GM21381 (cell line): ENCODE measurements around the gene RASGRP4.
"Not testable (repeated sequence)": the region's sequence is repeated elsewhere in the genome, so short reads cannot be mapped to it uniquely, and the experiment has no call there.

ENCODE experiments used
- ATAC-seq: cut with Tn5 transposase; IDR thresholded peaks from one replicate; pipeline ENCODE4 v1.9.1; 2021; ENCODE audit warnings: mild to moderate bottlenecking, moderate library complexity; ENCODE audit not compliant: unreplicated experiment

Gene RASGRP4

DNA sequence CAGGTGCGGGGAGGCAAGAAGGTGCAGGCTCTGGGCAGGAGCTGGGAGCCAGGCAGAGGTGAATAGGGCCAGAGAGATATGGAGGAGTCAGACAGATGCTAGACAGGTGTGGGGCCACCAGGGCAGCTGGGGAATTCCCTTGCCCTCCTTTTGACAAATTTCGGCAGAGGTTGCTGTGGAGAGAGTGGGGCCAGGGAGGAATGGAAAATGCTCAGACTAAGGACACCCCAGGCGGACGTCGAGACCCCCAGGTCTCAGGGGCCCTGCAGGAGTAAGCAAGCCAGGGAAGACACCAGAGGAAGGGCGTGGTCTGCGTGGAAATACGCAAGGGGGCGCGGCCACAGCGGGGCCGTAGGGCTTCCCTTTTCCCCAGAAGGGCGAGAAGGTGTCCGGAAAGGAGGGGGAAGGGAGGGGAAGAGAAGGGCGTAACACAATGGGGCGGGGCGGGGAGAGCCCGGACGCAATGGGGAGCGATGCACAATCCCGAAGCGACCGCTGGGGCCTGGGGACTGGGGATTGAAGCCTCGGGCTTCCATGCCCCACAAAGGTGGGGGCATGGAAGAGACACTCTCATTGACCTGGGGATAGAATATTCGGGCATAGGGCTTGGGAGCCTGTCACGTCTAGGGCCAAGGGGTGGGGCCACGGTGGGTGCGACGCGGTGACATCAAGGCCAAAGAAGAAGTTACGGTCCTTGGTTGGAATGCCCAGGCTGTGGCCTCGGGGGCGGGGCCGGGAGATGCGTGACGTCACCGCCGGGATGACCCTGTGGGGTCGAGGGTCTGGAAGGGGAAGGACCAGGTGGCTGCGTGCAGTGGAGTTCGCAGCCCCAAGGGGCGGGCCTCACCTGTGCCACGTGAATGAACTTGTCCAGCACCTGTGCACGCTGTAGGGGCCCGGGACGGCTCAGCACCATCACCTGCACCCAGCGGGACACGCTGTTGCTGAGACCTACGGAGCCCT, 8.2 kb downstream of the RASGRP4 start:
- peak; percentile 51 for ATAC-seq

DNA sequence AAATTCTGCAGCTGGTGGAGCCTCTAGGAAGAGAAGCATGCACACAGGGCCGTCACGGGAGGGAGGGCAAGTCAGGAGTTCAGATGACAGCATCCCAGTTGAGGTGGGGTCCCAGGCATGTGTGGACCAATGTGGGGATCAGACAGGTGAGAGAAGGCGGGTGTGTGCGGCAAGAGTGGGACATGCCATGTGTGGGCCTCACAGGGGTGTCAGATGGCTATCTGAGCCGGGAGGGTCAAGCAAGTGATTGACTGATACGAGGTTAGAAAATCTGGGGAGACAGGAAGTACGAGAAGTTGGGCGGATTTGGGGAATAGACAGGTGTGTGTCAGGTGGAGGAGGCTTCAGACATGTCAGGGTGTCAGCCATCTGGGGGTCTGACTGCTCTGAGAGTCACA, 8.9 kb downstream of the RASGRP4 start:
- ATAC-seq = no peak

DNA sequence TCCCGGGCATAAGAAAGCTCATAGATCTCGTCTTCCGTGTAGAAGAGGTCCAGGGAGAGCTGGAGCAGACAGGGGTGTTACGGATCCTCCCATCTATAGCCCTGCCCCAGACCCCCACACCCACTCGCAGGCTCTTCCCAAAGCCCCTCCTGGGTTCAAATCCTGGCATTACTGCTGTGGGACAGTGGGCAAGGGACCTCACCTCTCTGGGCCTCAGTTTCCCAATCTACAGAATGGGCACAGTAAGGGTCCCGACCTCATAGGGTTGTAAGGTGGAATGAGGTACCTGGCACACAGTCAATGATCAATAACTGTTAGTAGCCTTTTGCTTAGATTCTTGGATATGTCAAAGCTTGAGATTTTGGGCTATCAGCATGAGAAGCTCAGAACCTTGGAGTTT, 12.6 kb downstream of the RASGRP4 start:
- no peak for ATAC-seq

DNA sequence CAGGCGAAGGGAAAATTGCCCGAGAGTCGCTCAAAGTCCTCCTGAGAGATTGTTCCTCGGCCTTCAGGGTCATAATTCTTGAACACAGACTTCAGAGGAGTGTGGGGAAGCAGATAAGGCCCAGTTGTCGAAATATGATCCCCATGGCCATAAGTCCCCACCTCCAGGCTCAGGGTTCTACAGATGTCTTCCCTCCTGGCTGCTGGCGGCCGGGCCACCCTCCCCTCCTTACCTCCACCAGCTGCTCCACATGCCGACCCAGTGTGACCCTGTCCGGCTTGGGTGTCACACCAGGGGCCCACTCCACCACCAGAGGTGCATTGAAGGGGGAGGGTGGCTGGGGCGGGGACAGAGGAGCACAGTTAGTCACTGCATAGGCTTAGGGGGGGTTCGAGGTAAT, 13.1 kb downstream of the RASGRP4 start:
- no peak for ATAC-seq

DNA sequence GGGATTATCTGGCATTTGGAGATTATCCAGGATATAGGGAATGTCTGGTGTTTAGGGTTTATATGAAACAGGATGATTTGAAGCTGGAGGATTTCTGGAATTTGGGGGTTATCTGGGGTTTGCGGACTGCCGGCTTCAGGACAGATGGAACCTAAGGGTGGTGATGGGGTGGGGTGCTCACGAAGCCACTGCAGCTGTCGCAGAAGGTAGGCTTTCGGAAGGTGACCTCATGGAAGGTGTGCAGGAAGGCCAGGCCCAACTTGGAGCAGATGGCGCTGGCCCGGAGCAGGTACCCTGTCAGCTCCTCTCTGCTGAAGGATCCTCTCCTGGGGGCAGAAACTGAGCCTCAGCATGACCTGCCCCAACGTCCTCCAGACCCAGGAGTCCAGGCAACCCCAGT, 13.5 kb downstream of the RASGRP4 start:
- no peak for ATAC-seq

DNA sequence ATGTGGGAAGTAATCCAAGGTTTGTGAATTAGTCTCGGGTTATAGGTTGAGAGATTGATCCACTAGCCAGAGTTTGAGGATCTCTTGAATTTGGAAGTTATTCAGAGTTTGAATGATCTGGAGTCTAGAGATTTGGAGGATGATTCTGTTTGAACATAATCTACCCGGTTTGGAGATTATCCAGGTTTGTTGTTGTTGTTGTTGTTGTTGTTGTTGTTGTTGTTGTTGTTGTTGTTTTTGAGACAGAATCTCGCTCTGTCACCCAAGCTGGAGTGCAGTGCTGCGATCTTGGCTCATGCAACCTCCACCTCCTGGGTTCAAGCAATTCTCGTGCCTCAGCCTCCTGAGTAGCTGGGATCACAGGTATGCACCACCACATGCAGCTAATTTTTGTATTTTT, 14.1 kb downstream of the RASGRP4 start:
- not testable (repeated sequence) for ATAC-seq

DNA sequence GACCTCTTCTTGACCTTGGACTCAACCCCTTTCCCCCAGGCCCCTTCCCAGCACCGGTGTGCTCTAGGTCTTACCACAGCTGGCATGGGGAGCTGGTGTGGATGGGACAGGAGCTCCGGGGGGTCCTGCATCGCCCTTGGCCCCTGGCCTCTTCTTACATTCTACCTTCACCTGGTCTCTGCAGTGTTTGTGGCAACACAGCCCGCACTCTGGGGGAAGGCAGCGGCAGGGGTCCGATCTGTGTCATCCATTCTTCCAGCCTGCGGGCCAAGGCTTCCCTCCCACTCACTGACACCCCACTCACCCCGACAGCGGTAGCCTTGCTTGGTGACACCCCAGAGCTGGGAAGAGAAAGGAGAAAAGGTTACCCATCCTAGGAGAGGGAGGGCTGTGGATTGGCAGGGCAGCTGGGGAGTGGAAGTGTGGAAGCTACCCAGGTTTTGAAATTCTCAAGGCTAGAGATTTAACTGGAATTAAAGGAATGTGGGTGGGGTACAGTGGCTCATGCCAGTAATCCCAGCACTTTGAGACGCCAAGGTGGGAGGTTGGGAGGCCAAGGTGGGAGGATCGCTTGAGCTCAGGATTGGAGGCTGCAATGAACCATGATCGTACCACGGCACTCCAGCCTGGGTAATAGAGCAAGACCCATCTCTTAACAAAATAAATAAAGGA, 14.8 kb downstream of the RASGRP4 start:
- ATAC-seq = no peak

DNA sequence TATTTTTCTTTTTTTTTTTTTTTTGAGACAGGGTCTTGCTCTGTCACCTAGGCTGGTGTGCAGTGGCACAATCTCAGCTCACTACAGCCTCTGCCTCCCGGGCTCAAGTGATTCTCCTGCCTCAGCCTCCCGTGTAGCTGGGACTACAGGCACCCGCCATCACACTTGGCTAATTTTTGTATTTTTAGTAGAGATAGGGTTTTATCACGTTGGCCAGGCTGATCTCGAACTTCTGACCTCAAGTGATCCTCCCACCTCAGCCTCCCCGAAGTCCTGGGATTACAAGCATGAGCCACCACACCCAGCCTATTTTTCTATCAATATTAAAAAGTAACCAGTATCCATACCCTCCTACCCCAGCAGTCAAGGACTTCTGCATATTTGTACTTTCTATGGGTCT, 15.6 kb downstream of the RASGRP4 start:
- not testable (repeated sequence) for ATAC-seq

DNA sequence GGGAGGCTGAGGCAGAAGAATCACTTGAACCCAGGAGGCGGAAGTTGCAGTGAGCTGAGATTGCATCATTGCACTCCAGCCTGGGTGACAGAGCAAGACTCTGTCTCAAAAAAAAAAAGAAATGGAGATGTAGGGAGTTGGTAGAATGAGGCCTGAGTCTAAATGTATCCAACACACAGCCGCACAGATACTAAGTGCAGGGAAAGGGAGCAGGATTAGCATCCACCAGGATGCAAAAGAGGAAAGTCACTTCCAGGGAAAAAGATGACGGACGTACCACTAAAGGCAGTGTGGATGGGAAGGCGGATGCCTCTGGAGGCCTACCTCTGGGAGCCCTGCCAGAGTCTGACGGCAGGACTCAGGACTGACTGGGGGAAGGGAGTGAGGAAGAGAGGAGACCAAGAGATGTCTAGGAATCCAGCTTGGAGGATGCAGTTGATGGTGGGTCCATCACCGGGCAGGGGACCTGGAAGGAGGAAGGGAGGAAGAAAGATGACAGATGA, 16.3 kb downstream of the RASGRP4 start:
- no peak for ATAC-seq

DNA sequence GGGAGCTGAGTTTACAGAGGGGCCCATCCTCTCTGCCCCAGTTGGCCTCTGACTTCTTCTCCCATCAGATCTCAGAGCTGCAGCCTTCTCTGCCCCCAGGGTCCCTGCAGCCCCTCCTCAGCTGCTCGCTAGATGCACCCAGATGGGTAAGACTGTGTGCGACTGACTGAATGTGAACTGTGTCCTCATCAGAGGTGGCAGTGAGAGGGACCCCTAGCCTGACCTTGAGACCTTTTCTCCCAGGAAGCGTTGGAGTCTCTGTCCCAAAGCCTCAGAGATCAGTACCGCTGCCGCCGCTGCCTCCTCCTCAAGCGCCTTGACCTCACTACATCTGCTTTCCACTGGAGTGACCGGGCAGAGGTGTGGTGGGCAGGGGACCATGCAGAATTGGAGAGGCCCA, 20.7 kb downstream of the RASGRP4 start:
- ATAC-seq = no peak

DNA sequence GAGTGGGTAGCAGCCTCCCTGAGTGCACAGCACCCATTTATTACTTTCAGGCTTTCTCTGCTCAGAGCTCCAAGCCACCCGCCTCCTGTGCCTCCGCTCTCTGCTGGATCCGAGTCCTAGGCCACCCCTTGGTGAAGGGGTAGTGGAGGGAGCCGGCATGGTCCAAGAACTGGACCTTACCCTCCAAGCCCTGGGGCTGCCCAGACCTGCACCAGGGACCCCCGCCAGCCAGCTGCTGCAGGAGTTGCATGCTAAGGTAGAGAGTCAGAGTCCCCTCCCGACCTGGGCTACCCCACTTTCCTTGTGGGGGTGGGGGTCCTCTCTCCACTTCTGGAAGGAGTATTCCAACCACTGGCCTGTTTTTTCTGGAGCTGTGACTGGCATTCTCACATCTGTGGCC, 21.2 kb downstream of the RASGRP4 start:
- no peak for ATAC-seq

DNA sequence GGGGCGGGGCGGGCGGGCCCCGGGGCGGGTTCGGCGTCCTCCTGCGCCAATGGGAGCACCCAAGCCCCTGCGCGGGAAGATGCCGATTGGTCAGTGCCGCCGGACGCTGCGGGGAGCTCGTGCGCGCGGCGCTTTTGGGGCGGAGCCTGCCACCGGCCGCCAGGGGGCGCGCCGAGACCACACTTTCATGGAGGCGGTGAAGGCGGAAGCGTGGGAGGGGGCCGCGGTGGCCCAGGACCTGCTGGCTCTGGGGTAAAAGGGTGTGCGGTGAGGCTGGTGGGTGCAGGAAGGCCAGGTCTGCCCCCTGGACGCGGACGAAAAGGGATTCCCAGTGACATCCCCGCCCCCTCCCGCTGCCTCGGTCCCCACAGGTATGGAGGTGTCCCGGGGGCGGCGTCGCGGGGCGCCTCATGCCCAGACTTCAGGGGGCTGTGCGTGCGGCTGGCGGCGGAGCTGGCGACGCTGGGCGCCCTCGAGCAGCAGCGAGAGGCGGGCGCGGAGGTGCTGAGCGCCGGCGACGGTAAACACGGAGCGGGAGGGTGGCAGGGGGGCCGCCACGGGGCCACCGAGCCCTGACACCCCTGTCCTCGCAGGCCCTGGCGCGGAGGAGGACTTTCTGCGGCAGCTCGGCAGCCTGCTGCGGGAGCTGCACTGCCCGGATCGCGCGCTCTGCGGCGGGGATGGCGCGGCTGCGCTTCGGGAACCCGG, 22.9 kb downstream of the RASGRP4 start, which contains the start of gene FAM98C:
TSS of gene FAM98C (plus strand) at position 127 of the 708 bp plus-strand sequence. CDS start at position 188, 61 bp downstream.
- ATAC-seq = peak; percentile 87

DNA sequence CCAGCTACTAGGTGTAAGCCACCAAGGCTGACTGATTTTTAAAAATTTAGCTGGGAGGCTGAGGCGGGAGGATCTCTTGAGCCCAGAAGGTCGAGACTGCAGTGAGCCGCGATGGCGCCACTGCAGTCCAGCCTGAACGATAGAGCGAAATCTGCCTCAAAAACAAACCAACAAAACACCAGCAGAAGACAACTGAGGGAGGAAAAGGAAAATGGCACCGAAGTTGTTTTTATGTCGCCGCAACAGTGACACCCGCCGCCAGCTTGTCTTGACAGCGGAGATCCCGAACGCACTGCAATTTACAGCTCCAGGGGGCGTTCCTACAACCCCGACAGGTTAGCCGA, 23.4 kb downstream of the RASGRP4 start:
- ATAC-seq = peak; percentile 5

DNA sequence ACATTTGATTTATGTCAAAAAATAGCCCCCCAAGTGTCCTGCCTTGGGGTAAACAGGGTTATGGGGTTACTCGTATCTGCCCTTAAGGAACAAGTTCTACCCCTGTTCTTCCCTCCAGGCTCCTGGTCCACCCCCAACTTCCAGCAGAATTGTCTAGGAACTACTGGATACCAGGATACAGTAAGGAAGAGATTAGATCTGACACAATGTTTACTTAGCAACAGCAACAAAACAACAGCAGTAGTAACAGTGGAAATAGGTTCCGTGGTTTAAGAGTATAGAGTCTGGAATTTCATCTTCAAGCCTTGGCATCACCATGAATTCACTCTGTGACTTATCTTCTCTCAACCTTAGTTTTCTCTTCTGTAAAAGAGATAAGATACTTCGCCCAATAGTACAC, 24.9 kb downstream of the RASGRP4 start:
- ATAC-seq = no peak

DNA sequence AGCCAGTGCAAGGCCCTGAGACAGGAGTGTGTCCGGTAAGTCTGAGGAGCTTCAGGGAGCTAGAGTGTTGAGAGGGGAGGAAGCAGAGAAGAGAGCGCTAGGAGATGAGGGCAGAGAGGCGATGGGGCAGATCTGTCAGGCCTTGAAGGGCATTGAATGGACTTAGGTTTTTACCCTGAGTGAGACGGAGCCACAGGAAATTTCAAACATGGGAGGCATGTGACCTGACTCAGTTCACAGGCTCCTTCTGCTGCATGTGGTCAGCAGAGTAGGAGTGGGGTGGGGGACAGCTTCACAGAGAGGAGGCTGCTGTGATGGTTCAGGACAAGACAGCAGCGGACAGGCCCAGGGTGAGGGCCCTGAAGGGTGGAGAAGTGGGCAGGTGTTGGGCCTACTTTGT, 25.7 kb downstream of the RASGRP4 start:
- ATAC-seq = no peak

DNA sequence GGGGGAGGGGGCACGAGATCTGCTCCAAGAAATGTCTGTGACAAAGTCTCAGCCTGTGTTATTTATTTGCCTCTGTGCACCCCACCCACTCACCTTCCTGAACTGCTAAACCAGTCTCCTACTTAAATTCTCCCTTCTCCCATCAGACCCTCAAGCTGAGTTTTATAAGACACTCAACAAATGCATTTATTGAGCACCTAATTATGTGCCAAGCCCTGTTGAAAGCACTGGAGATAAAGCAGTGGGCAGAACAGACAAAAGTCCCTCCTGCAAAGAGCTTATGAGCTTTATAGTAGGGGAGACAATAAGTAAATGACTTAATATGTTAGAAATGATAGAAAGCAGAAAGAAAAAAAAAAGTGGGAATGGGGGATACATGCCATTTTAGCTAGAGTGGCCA, 26.5 kb downstream of the RASGRP4 start:
- no peak for ATAC-seq

DNA sequence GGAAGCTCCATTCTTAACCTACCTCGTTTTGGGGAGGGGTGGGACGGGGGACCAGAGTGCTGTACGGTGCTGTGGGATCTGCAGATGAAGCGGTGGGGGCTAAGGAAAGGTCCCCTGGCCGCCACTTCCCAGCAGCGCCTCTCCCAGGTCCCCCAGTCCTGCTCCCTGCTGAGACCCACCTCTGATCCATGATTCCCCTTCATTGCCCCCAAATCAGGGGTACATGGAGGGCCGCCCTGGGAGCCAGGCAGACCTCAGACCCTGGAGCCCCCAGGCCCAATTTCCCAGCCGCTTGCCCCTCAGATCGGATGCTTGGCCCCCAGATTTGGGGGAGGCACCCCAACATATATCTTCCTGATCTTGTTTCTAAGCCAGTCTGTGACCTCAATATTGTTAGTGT, 26.9 kb downstream of the RASGRP4 start:
- no peak for ATAC-seq

DNA sequence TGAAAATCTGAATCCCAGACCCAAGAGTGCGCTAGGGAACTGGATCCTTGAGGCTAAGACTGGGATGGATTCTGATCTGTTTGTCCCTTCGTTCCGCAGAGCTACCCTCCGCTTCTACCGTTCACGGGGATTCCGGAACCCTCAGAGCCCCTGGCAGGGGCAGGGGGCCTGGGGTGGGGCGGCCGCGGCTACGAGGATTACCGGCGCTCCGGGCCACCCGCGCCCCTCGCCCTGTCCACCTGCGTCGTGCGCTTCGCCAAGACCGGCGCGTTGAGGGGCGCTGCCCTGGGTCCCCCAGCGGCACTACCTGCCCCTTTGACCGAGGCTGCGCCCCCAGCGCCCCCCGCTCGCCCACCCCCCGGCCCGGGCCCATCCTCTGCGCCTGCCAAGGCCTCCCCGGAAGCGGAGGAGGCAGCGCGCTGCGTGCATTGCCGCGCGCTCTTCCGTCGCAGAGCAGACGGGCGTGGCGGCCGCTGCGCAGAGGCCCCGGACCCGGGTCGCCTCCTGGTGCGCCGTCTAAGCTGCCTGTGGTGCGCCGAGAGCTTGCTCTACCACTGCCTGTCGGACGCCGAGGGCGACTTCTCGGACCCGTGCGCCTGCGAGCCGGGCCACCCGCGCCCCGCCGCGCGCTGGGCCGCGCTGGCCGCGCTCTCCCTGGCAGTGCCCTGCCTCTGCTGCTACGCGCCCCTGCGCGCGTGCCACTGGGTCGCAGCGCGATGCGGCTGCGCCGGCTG, 30.5 kb downstream of the RASGRP4 start:
- ATAC-seq = no peak

DNA sequence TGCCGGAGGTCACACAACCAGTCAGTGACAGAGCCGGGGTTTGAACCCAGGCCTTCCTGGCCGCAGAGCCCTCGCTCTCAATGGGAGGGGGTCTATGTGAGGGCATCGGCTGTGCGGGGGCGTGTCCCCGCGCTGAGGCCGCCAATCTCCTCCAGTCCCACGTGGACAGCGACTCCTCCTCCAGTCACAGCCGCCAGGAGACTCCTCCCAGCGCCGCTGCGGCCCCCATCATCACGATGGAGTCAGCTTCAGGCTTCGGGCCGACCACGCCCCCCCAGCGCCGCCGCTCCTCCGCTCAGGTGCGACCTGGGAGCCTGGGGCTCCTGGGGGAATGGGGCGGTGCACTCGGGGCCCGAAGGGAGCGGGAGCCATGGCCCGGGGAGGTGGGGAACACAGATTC, 31.5 kb downstream of the RASGRP4 start:
- no peak for ATAC-seq

DNA sequence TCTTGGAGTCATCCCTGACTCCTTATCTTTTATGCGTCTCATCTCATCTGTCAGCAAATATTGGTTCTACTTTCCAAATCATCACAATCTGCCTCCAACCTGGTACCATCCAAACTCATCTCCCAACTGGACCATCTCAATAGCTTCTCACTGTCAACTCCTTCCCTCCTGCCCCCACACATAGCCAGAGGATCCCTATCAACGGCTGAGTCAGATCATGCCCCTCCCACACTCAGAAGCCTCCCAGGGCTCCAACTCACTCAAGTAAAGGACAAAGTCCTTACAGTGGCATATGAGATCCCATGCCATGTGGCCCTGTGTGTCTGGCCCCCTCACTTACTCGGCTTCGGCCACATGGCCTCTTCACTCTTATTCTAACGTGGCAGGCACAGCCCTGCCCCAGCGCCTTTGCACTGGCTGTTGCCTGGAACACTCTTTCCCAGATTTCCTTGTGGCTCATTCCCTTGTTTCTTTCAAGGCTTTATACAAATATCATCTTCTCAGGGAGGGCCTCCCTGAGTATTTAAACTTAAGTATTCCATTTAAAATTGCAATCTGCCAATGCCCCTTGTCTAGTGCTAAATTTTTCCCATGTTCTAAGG, 33.2 kb downstream of the RASGRP4 start:
- ATAC-seq = no peak
